OCI-LY3 (cell line): Measurements from ENCODE around the gene P2RX7.

Experiments used
- CTCF ChIP-seq: fragments of 200-600, 300-600 bp; sonication (generic); IDR thresholded peaks from 2 replicates; pipeline ENCODE4 v1.5.1; 2014; ENCODE audit warnings: antibody characterized with exemption, low read length, low read depth
- EZH2phosphoT487 ChIP-seq: fragments of 200-600 bp; shearing (Covaris generic); IDR thresholded peaks from 2 replicates; pipeline ENCODE4 v1.6.1; 2018; ENCODE audit warnings: antibody characterized with exemption, mixed run types, low read depth

- TF ChIP-seq CTCF (no peak), EZH2phosphoT487 (no peak)
Measured at GRCh38 chr12:121115530-121115929, 17.1 kb upstream of the P2RX7 start.
